PFSK-1 (cell line): Measurements from ENCODE around the gene SDK1.

Source experiments
- POLR2AphosphoS5 ChIP-seq: IDR thresholded peaks from 2 replicates; pipeline ENCODE4 v1.6.1; 2012; ENCODE audit warnings: low read depth, mild to moderate bottlenecking, control low read depth, low read length, moderate library complexity
- REST ChIP-seq, 2 experiments: IDR thresholded peaks; 2 replicates each; pipeline versions ENCODE4 v1.6.1 to v1.8.0; 2011 to 2012; ENCODE audit warnings: low read depth in 2 of 2, low read length in 2 of 2, control low read depth in 1 of 2, inconsistent platforms in 1 of 2, mild to moderate bottlenecking in 1 of 2, moderate library complexity in 1 of 2; ENCODE audit not compliant: insufficient read depth in 1 of 2
- SIN3A ChIP-seq: IDR thresholded peaks from 2 replicates; pipeline ENCODE4 v1.6.1; 2012; ENCODE audit warnings: mild to moderate bottlenecking, low read length, moderate library complexity, borderline replicate concordance; ENCODE audit not compliant: insufficient read depth

- no peak for TF ChIP-seq POLR2AphosphoS5
- no peak for TF ChIP-seq SIN3A
- no peak for TF ChIP-seq REST (IDR thresholded peaks at IDR 0.05; ENCODE audit: insufficient read depth in 1 of 2, low read depth in 2 of 2, low read length in 2 of 2)
These were observed 848.6 kb downstream of the SDK1 start for GRCh38 chr7:4149645-4150044.
